ENCODE results near the gene HS2ST1.
A peak's percentile ranks its signal among the peaks of the same experiment; 100 is the strongest.

Gene HS2ST1

GRCh38 chr1:87074001-87074795, 159.8 kb downstream of the HS2ST1 start:
- ATAC-seq: no peak

DNA sequence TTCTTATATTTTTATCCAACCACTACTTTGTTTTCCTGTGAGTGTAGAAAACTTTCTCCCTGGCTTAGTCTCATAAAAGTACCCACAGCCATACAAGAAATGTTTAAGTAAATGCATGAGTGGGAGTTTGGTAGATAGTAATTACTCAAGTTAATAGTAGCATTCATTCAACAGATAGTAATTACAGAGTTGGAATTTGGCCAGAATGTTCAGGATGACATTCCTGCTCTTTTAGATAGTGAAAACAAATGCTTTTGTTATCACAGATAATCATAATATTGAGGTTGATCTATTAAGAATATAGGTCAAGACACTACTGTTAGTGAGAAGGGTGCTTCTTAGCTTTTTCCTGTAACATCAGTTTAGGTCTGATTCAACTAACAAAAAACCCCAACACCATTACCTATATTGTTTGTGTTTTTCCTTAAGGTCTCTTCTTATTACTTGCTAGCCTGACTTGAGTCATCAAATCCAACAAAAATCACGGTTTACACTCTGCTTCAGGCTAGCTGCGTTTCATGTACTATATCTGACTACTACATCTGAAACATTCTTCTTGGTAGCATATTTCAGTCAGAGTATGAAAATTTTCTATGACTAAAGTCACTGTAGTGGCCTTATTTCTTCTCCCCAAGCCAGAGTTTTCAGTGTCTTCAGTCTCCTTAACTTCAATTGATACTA, 163.7 kb downstream of the HS2ST1 start:
- peak in 1 of 2 donors; percentile 36 for ATAC-seq

DNA sequence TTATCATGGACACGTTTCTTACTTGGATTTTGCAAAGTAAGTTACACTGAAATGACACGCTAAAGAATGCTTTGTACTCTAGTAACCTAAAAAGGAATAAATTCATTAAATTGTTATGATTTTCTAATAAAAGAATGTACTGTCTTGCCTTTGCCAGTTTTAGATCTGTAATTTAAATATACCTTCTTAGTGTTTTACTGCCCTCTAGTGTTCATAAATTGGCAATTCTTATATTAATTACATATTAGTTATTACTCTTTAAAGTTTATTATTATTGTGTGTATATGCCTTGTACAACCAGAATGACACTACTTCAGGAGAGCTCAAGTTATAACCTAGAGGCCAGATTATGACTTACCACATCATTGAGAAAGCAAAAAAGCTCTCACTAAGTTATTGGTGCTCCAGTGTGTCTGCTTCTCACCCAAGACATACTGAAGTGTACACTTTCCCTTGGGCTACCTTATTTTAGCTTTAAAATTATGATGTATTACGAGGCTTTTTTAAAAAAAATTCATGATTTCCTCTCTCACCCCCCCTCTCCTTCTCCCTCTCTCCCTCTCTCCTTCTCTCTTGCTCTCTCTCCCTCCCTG, 169.9 kb downstream of the HS2ST1 start:
- no peak for ATAC-seq

- no peak for ATAC-seq
These were observed 171.7 kb downstream of the HS2ST1 start for GRCh38 chr1:87086120-87086519.

- ATAC-seq: no peak
These were observed 174.8 kb downstream of the HS2ST1 start for GRCh38 chr1:87089070-87089736.

- no peak for ATAC-seq
These were observed 175.4 kb downstream of the HS2ST1 start for GRCh38 chr1:87089823-87090222.

- ATAC-seq: no peak
These were observed 177.0 kb downstream of the HS2ST1 start for GRCh38 chr1:87091425-87091824.

GRCh38 chr1:87092846-87093245, 178.4 kb downstream of the HS2ST1 start:
- ATAC-seq: no peak

DNA sequence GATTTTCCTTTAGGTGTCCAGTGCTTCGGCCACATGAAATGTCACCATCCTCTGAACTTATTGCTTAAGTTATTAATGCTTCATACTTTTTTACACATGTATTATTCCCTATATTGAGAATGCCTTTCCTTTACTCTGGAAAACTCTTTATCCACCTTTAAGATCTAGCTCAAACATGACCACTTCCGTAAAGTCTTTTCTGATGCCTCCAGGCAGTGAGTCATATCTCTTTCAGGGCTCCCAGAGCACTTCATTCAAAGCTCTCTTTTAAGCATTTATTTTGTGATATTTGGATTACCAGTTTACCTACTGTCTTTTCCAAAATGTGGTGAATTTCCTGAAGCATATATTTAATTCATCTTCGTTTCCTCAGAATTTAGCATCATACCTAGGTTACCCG, 178.9 kb downstream of the HS2ST1 start:
- ATAC-seq: no peak

GRCh38 chr1:87094238-87094637, 179.8 kb downstream of the HS2ST1 start:
- no peak for ATAC-seq

- ATAC-seq: no peak
These were observed 185.8 kb downstream of the HS2ST1 start for GRCh38 chr1:87100271-87100670.

- ATAC-seq: no peak
These were observed 188.6 kb downstream of the HS2ST1 start for GRCh38 chr1:87103074-87103473.

GRCh38 chr1:87104140-87104539, 189.7 kb downstream of the HS2ST1 start:
- ATAC-seq: no peak

DNA sequence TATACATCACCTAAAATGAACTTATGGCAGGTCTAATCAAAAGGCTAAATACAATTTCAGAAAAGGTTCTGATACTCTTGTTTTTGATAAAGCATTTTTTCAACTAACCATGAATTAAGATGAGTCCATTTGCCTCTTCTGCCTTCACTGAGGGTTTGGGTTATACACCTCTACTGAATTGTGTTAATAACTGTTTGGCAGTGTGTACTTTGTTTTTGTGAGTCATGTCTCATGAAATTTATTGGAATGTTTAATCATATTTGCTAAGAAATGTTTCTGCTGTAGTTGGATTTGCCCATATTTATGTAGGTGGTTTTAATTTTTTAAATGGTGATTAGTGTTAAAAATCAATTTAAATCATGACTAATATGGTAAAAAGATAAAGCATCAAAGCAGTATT, 190.5 kb downstream of the HS2ST1 start:
- ATAC-seq: no peak

DNA sequence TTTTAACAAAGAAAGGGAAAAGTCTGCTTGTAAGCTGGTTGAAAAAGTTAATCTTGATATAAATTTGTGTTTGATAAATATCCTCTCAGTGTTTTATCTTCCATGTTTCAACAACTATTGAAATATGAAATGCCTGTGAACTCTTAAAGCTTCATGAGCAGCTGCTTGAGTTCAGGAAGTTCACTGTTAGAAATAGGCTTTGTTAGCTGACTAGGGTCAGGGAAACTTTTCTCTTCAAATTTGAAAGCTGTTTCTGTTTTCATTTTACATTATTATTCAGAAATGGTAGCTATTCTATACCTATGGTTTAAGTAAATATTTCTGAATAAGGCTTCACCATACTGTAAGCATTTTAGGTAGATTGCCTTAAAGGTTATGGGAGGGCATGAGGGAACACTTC, 191.7 kb downstream of the HS2ST1 start:
- ATAC-seq: no peak

GRCh38 chr1:87106867-87107266, 192.4 kb downstream of the HS2ST1 start:
- no peak for ATAC-seq

DNA sequence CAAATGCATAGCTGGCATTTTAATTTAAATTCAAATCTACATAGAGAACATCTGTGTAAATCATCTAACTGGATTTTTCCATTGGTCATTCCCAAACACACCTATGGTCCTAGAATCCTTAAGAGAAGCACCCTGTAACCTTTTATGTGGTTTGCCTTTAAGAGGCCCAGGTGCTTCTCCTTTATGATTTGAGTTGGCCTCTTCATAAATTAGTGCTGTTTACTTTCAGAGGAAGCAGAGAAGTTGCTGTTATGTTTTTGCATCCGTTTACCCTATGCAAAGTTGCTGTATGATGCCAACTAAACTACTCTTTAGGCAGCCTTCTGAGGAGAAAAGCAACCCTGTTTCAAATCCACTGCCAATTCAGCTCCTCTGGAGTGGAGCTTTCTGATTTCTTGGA, 193.8 kb downstream of the HS2ST1 start:
- no peak for ATAC-seq

DNA sequence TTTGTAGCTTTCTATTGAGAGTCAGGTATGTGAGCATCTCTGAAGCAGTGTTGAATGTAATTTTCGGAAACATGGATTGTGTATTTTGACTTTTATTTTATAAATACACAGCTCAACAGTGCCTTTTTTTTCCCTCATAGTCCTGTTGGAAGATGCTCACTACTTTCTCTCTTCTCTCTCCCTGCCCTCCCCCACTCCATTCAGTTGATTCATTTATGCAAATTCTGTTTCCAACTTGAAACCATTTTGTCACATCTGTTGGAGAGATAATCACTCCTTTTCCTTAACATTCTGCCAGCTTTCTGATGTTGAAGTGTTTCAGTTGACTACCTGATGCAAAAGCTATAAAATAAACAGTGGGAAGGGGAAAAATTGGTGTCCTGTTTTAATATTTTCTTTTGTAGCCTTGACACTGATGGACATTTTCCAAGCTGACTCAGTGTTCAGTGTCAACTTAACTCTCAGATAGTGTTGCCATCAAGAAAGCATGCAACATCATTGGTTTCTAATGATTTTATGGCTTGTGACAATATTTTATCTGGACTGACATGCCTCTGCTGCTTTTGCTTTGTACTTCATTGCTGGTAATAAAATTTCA, 194.5 kb downstream of the HS2ST1 start:
- no peak for ATAC-seq

DNA sequence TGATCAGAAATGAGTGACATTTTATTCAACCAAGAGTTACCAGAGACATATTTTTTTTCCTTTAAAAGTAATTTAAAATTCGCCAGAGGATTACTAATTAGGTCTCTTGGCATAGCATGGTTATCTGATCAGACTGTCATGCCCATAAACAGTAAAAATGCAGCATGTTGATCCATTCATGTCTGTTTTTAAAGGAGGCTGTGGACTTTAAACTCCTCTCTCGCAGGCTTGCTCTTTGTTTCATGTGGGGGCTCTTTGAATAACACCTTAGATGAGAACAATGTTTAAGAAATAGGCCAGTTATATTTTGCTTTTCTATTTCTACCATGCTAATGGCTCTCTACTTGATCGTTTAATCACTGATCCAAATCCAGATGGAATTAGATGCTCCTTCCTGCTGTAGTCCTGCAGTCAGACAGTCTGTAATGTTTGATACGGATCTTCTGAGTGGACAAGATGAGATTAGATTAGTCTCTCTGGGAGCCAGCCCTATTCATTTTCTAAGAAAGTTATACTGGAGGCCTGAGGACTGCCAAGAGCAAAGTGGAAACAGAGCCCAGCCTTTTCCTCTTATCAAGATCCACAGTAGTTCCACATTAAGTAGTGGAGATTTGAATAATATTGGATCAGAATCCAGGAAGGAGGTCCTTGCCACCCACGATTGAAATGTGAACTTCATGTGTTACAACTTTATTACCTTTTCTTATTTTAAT, 197.4 kb downstream of the HS2ST1 start:
- no peak for ATAC-seq

- ATAC-seq: no peak
These were observed 198.9 kb downstream of the HS2ST1 start for GRCh38 chr1:87113313-87113712.

GRCh38 chr1:87115317-87115890, 201.0 kb downstream of the HS2ST1 start:
- no peak for ATAC-seq

- ATAC-seq: no peak
These were observed 201.5 kb downstream of the HS2ST1 start for GRCh38 chr1:87115891-87116290.
